Central memory CD4-positive, alpha-beta T cell (primary cell): ENCODE measurements around the gene ERBB4.
"Not testable (repeated sequence)": the region's sequence is repeated elsewhere in the genome, so short reads cannot be mapped to it uniquely, and the experiment has no call there.

Source experiments
- DNase-seq: peaks from one replicate; pipeline ENCODE4 v3.0.0; 2022

Gene ERBB4

GRCh38 chr2:211665299-211665698 lies 873.3 kb downstream of the ERBB4 start:
- no peak for DNase-seq

GRCh38 chr2:211664321-211664720 lies 874.3 kb downstream of the ERBB4 start:
- DNase-seq = no peak

GRCh38 chr2:211654211-211654780 lies 884.3 kb downstream of the ERBB4 start:
- no peak for DNase-seq

GRCh38 chr2:211652327-211652726 lies 886.3 kb downstream of the ERBB4 start:
- DNase-seq = no peak

GRCh38 chr2:211649331-211649730 lies 889.3 kb downstream of the ERBB4 start:
- DNase-seq = no peak

- no peak for DNase-seq
Observed at GRCh38 chr2:211631503-211631902, 907.1 kb downstream of the ERBB4 start.

- no peak for DNase-seq
Observed at GRCh38 chr2:211623096-211623495, 915.5 kb downstream of the ERBB4 start.

- no peak for DNase-seq
Observed at GRCh38 chr2:211620986-211621385, 917.6 kb downstream of the ERBB4 start.

GRCh38 chr2:211617803-211618202 lies 920.8 kb downstream of the ERBB4 start:
- DNase-seq = no peak

GRCh38 chr2:211611621-211612020 lies 927.0 kb downstream of the ERBB4 start:
- no peak for DNase-seq

- DNase-seq = peak; percentile 28
Observed at GRCh38 chr2:211611061-211611518, 927.5 kb downstream of the ERBB4 start.

GRCh38 chr2:211609127-211609526 lies 929.5 kb downstream of the ERBB4 start:
- DNase-seq = no peak

- DNase-seq = no peak
Observed at GRCh38 chr2:211599146-211599545, 939.5 kb downstream of the ERBB4 start.

- no peak for DNase-seq
Observed at GRCh38 chr2:211598238-211598637, 940.4 kb downstream of the ERBB4 start.

- DNase-seq = not testable (repeated sequence)
Observed at GRCh38 chr2:211592006-211592405, 946.6 kb downstream of the ERBB4 start.

GRCh38 chr2:211591426-211591825 lies 947.2 kb downstream of the ERBB4 start:
- DNase-seq = no peak

GRCh38 chr2:211568439-211568838 lies 970.2 kb downstream of the ERBB4 start:
- DNase-seq = no peak

- DNase-seq = no peak
Observed at GRCh38 chr2:211564441-211564840, 974.2 kb downstream of the ERBB4 start.

- no peak for DNase-seq
Observed at GRCh38 chr2:211545582-211545981, 993.0 kb downstream of the ERBB4 start.

GRCh38 chr2:211534632-211535031 lies 1004.0 kb downstream of the ERBB4 start:
- no peak for DNase-seq

- DNase-seq = not testable (repeated sequence)
Observed at GRCh38 chr2:211524248-211524647, 1014.4 kb downstream of the ERBB4 start.

- no peak for DNase-seq
Observed at GRCh38 chr2:211516537-211516936, 1022.1 kb downstream of the ERBB4 start.

GRCh38 chr2:211514049-211514448 lies 1024.6 kb downstream of the ERBB4 start:
- no peak for DNase-seq

GRCh38 chr2:211513446-211513845 lies 1025.2 kb downstream of the ERBB4 start:
- DNase-seq = no peak

GRCh38 chr2:211512806-211513205 lies 1025.8 kb downstream of the ERBB4 start:
- no peak for DNase-seq
